PC-3 (cell line): ENCODE data around the gene TMEM119.

ENCODE experiments used
- CTCF ChIP-seq: fragments of 300-600 bp; sonication (generic); conservative IDR thresholded peaks from 2 replicates; pipeline ENCODE4 v1.5.1; 2017; ENCODE audit warnings: antibody characterized with exemption, low read depth, mild to moderate bottlenecking, low read length
- EZH2 ChIP-seq: fragments of 300-600 bp; sonication (generic); IDR thresholded peaks from one replicate; pipeline ENCODE4 v1.6.1; 2017; ENCODE audit warnings: antibody characterized with exemption, mild to moderate bottlenecking, low read length; ENCODE audit not compliant: unreplicated experiment
- EZH2phosphoT487 ChIP-seq: fragments of 300-600 bp; sonication (generic); IDR thresholded peaks from 2 replicates; pipeline ENCODE4 v1.6.1; 2018; ENCODE audit warnings: mild to moderate bottlenecking, antibody characterized with exemption, low read length, borderline replicate concordance

- TF ChIP-seq CTCF (no peak), EZH2 (no peak), EZH2phosphoT487 (no peak)
Measured at GRCh38 chr12:108643941-108644810, 46.3 kb upstream of the TMEM119 start.
